Mucosa of gallbladder (tissue), 1 donor: Measurements from ENCODE around the gene VPS35. TPM values are rescaled to one million over a fixed set of nuclear protein-coding genes. Genes with fewer than 3 reads are reported as not detected.
"Not testable (repeated sequence)": the region's sequence is repeated elsewhere in the genome, so short reads cannot be mapped to it uniquely, and the experiment has no call there.

ENCODE experiments used
- DNase-seq: peaks from one replicate; pipeline ENCODE4 v3.0.0-alpha.2; 2020; ENCODE audit warnings: low spot score
- total RNA-seq: library from RNA; stranded (reverse); gene quantifications from one replicate; pipeline ENCODE4 v1.2.1, GENCODE V29; 2021
- donor health status: DM: no; HTN: no; CAD: no.

VPS35 gene
- total RNA-seq, 1 donor from 2014 or later, result 100 TPM

DNA sequence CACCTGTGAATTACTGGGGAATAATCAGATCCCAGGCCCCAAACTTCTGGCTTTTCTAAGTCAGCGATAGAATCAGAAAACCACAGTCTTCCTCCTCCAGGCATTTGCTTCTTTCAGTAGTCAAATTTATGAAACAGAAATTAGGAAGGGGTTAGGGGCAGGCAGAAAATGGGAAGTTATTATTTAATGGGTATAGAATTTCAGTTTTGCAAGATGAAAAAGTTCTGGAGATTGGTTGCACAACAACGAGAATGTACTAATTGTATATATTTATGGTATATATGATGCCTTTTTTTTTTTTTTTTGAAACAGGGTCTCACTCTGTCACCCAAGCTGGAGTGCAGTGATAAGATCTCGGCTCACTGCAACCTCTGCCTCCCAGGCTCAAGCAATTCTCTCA, 23.9 kb upstream of the VPS35 start:
- no peak for DNase-seq

DNA sequence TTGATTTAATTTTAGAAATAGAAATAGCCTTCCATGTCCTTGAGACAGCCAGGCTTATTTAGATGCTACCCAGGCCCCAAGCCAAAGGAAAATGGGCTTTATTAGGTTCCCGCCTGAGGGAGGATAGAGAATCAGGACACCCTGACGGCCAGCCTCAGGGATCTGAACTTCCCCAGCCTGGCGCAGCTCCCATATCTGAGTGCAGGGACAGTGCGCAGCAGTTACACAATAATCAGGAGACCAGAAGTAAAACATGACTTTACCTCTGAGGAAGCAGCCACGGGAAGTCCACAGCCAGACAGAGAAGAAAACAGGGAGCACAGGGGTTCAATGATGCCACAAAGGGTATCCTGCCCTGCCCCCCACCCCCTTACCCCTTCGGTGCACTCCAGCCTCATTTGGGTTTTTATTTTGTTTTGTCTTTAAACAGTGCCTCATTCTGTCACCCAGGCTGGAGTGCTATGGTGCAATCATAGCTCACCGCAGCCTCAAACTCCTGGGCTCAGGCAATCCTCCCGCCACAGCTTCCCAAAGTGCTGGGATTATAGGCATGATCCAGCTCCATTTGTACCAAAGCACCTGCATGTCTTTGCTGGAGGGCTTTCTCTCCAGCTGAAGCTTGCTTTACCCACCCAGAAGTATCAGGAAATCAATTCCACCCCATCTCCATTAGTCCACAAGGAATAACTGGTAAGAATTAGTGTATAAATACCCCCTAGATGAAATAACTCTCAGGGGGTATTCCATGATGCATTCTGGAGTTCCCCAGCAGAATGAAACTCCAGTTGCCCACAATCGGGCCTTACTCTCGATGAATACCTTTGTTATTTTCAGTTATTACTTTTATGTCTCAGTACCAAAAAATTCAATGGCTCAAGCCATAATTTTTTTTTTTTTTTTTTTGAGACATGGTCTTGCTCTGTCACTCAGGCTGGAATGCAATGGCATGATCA, 22.4 kb upstream of the VPS35 start:
- DNase-seq, result no peak

DNA sequence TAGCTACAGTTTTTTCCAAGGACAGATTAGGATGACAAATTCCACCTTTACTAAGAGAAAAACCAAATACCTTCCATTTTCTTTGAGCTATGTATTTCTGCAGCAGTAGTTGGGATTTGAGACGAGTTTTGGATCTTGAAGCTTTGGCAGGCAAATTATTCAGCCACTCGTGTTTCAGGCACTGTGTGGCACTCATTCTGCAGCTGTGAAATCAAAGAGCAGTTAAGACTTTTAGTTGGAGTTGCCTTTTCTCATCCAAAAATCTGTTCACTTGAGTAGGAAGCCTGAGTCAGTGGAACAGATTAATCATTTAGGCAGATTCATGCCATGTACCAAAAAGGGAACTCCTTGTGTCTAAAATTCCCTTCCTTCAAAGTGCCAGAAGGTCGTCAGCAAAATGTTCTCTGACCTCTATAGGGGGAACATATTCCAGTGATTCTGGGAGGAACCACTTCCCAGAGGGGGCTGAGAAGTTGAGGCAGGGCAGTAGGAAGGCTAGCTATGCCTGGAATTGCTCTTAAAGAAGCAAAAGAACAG, 20.6 kb upstream of the VPS35 start:
- no peak for DNase-seq

DNA sequence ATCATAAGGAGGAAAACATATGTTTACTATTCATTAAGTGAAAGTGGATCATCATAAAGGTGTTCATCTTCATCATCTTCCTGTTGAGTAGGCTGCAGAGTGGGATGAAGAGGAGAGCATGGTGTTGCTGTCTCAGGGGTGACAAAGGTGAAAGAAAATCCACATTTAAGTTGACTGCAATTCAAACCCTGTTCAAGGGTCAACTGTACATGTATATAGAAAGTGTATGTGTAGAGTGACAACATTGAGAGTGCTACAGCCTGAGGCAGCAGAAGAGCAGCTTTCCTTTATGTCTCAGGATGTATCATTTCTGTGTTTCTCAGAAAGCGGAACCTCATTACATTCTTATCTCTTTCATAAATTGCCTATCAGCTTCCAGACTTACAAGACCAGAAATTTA, 17.7 kb upstream of the VPS35 start:
- no peak for DNase-seq

DNA sequence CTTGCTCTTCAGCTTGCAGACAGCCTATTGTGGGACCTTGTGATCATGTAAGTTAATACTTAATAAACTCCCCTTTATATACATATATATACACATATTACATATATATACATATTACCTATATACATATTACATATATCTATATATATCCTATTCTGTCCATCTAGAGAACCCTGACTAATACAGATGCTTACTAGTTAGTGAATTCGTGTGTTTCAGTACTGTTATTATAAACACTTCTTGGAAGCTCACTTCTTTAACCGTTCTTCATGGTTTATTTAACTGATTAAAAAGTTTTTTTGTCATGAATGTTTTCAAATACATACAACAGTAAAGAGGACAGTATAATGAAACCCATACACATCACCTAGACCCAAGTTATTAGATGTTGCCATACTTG, 13.1 kb upstream of the VPS35 start:
- DNase-seq, result no peak

DNA sequence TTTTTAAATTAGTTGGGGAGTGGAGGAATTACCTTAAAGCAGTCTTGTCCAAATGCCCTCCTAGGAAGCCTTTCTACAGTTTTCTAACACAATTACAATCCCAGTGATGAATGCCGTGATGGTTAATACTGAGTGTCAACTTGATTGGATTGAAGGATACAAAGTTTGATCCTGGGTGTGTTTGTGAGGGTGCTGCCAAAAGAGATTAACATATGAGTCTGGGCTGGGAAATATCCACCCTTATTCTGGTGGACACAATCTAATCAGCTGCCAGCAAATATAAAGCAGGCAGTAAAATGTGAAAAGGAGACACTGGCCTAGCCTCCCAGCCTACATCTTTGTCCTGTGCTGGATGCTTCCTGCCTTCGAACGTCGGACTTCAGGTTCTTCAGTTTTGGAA, 12.6 kb upstream of the VPS35 start:
- DNase-seq, result no peak

DNA sequence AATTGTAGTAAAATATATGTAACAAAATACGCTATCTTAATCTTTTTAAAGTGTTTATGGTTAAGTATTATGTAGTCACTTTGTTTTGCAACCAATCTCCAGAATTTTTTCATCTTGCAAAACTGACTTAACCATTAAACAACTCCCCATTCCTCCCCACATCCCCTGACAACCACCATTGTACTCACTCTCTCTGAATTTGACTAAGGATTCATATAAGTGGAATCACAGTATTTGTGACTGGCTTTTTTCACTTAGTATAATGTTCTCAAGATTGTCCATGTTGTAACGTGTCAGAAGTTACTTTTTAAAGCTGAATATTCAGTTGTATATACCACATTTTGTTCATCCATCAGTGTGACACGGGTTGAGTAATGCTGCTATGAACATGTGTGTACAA, 11.1 kb upstream of the VPS35 start:
- DNase-seq, result no peak

DNA sequence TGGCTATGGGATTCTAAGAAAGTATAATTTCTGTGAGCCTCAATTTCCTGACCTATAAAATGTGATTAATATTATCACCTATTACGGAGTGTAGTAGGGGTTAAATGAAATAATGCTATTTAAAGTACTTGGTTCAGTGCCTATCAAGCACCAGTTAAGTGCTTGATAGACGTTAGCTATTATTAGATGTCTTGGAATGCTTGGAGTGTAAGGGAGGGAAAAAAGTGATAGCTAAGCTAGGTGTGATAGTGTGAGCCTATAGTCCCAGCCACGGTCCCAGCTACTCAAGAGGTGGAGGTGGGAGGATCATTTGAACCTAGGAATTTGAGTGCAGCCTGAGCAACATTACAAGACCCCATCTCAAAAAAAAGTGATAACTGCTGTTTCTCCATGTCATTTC, 8.0 kb upstream of the VPS35 start:
- DNase-seq, result no peak

DNA sequence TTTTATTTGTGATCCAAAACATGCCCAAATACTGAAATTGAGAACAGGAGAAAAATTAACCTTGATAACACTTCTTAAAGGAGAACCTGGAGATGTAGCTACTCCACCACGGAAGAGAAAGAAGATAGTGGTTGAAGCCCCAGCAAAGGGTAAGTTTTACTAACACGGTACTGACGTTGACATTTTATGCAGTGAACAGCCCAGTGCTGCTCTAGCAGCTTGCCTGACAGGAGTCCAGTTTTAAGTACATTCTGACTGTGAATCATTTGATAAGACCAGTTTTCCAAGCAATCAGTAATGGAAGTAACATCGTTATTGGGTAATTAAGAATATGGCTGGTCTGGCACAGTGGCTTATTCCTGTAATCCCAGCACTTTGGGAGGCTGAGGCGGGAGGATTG, 7.0 kb upstream of the VPS35 start:
- DNase-seq, result no peak

DNA sequence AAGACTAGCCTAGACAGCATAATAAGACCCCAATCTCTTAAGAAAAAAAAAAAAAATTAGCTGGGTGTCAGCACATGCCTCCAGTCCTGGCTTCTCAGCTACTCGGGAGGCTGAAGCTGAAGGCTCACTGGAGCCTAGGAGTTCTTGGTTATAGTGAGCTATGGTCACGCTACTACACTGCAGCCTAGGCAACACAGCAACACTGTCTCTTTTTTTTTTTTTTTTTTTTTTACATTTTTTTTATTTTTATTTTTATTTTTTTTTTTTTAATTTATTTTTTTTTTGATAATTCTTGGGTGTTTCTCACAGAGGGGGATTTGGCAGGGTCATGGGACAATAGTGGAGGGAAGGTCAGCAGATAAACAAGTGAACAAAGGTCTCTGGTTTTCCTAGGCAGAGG, 4.6 kb upstream of the VPS35 start:
- DNase-seq, result no peak

DNA sequence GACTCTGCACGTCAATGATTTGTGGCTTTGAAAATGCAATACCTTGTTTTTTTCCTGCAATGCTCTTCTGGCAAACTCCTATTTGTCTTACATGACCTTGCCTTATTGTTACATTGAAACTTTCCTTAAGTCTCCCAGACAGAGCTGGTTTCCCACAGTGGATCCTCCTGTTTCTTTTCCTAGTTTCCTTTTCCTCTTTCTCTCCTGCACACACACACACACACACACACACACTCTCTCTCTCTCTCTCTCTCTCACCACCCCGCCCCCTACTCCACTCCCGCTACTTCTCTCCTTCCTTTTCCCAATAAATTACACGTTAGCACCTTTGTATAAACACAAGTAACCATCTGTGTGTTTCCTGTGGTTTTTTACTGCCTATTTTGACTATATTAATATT, 2.7 kb upstream of the VPS35 start:
- DNase-seq, result no peak

DNA sequence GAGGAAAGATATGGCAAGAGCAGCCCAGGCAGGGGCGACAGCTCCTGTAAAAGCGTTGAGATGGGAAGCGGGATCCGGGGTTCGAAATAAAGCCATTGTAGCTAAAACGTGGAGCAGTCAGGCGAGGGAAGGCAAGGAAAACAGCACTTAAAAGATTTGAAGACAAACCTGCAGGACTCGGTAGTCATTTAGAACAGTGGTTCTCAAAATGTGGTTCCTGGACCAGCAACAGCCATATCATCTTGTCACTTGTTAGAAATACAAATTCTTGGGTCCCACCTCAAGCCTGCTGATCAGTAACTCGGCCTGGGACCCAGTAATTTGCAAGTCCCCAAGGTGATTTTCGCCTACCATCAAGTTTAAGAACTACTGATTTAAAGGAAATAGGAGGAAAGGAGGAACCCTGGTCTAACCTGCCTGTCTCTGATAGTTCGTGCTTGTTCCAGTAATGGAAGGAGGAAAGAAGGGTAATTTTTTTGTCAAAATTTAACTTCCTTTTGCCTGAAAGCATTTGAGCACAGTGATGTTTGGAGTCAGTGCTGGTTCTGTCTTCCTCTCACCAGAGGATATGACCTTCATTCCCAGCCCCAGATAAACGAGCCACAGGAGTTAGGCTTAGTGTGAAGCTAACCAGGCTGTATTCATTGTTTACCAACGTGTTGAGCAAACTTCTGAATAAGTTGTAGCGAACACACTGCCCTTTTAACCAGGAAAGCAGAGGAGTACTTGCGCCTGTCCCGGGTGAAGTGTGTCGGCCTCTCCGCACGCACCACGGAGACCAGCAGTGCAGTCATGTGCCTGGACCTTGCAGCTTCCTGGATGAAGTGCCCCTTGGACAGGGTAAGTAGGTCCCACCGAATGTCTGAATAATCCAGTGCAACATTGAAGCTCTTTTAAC, 1.6 kb upstream of the VPS35 start:
- DNase-seq, result no peak

DNA sequence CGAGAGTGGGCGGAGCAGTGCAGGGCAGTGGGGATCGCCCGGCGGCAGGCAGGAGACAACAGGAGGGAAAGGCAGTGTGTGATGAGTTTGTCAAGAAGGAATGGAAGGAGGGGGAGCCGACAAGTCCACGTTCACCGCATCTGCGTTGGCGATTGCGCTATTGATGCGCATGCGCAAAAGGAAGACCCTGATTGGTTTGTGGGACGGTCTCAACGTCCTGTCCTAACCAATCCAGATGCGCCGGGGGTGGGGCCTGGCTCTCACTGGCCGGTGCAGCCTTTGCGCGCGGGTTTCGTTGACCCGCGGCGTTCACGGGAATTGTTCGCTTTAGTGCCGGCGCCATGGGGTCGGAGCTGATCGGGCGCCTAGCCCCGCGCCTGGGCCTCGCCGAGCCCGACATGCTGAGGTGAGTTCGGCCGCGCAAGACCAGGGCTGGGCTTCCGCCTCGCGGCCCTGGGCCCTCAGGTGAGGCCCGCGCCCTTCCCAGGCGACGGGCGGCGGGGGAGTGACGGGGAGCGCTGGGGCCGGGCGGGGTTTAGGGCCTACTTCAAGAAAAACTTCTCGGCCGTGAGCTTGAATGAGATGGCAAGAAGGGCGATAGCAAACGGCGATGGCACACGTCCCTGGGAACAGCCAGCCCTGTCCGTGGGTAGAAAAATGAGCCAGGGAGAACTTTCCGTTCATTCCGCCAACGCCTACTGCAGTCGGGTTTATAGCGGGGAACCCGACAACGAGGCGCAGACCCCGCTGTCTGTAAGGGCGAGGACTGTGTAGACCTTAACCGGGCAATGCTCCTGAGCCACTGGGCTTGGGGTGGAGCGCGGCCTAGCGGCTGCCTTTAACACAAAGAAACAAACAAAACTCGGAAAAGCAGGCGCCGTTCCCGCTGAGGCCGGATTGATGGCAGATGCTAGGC, 645 bp upstream of the VPS35 start, which contains the start of gene ORC6:
ORC6 (plus strand) TSS at position 295 of the 916 bp plus-strand sequence; CDS start at position 342, 47 bp downstream.
- DNase-seq, result peak; percentile 98

DNA sequence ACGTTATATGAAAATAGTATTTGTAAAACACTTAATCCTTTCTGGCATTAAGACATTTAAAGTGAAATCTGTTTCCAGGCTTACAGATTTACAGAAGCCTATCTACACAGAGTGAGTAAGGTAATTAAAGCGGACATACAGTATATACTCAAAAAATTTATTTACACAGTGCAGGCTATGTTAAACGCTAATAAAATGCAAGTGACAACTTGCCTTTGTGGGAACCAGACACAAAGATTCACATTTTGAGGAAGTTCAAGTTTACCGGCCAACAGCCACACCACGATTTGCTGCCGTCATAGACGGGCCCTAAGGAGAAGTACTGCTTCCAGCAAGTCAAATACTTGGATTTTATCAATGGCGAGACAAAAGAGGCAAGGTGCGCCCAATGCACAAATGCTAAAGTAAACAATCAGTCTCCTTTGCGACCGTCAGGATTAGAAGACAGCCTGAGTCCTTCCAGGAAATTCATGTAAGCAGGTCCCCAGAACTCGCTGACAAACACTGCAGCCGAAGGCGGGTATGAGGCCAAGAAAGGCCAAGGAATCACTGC, 801 bp downstream of the VPS35 start:
- peak; percentile 42 for DNase-seq

DNA sequence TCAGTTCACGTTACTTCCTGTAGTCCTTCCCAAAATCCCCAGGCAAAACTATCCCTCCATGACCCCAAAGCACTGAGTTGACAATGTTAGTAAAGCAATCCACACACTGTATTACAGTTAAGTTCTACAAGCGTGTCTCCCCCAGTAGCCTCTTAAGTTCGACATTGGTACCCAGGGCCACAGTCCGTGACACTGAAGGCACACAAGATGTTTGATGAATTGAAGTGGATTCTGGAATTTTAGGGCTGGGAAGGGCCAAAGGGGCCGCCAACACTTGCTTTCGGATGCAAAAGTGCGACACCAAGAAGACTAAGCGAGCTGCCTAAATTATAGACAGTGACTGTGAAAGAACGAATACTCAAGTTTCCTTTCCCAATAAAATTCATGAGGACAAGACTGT, 1.5 kb downstream of the VPS35 start:
- DNase-seq, result no peak

DNA sequence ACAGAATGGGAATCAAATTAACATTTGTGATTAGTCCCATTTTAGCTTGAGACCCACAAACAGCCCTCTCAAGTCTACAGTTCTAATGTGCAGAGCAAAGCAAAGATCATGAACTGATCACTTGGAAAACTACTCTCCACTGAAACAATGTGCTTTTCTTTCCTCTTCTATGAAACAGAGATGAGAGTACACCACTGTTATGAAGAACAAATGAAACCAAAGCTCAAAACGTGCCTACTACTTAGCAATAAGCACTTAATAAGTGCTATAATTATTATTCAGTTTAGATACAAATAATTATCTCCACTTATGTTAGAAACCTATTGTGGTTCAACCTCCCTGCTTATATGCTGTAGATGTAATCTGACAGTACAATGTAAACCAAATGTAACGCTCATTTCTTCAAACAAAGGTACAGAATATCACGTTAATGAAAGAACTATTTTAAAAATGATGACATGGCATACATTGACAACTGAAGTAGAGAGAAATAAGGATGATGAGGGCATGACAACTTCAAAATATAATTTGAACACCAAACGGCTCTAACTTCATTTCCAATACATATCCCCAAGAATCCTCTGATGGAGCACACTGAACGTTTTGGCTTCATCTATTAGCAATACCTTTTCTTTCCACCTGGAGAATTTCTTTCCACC, 2.0 kb downstream of the VPS35 start:
- no peak for DNase-seq

DNA sequence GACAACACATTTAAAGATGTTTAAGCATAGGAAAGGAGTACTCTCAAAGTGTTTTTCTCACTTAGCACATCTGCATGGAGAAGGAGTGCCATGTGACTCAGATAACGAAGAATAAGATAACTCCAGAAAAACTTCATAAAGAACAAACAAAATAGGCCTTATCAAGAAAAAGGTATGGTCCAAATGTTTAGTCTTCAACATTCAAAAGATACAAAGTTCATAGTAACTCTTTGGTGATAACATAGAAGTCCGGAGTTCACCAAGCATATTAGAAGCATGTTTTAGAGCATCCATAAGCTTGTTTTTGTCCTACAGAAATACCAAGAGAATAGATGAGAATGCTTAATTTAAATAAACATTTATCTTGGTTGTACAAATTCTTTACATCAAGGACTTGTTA, 7.1 kb downstream of the VPS35 start:
- not testable (repeated sequence) for DNase-seq

DNA sequence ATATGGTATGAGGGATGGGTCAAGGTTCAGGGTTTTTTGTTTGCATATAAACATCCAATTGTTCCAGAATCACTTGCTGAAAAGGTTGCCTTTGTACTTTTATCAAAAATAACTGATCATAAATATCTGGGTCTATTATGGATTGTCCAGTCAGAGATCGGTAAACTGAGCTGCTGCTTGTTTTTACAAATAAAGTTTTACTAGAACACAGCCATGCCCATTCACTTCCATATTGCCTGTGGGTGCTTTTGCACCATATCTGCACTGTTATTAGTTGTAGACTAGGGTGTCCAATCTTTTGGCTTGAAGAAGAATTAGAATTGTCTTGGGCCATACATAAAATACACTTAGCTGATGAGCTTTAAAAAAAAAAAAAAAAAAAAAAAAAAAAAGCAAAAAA, 11.0 kb downstream of the VPS35 start:
- DNase-seq, result not testable (repeated sequence)

DNA sequence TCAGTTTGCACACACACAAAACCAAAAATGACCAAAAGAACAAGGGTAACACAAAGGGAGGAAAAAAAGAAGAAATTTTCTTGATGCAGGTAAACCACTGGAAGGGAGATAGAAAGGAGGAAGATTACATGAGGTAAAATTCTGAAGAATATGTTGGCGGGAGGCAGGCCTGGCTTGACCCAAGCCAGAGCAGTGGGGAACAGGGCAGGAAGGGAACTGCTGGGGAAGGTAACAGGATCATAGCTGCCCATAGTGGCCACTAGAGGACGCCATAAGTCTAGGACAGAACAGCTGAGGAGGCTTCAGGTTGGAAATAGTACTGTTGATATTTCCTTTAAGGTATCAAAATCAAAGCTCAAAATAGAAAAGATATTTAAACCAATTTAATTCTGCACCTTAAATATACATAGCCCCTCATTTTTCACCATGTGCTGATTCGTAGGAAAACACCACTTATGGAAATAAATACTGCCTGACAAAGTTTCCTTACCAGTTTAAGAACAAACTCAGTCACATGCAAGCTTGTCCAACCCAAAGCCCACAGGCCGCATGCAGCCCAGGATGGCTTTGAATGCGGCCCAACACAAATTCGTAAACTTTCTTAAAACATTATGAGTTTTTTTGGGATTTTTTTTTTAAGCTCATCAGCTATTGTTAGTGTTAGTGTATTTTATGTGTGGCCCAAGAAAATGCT, 15.5 kb downstream of the VPS35 start:
- DNase-seq, result peak; percentile 40

DNA sequence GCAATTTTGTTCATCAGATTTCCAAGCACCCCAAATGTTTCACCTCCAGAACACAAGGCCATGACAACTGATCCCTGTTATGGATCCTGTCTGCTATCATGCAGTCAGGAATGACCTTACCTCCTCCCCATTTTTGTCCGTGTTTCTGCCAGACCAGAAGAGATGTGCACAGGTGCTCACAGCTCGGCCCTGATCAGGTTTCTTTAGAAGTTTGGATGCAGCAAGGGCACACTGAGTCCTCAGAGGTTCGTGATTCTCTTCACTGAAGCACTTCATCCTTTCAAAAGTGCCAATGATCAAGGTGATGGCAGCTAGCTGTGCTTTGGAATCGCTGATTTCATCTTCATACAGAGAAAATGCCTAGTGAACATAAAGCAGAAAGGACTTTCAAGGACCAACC, 26.9 kb downstream of the VPS35 start:
- no peak for DNase-seq
